ENCODE data around the gene LTBP2. TPM values are rescaled to one million over a fixed set of nuclear protein-coding genes. Genes with fewer than 3 reads are reported as not detected.

The LTBP2 gene
- total and polyA plus RNA-seq, 2 of the 8 experiments (the other 6 are each of a cell fraction or from before 2014, with no cell fraction given) = 0.48 to 0.89 TPM

- TF ChIP-seq E2F6 (IDR thresholded peaks at IDR 0.05) = no peak
- TF ChIP-seq MAX (IDR thresholded peaks at IDR 0.05) = peak; percentile 38; the same call in 1 of the 2 replicates
These were observed 449 bp upstream of the LTBP2 start (continued) for GRCh38 chr14:74612350-74613021.

All from H1 (cell line).